HG02885 (cell line): ENCODE measurements around the gene HSPA1L.
A peak's percentile ranks its signal among the peaks of the same experiment; 100 is the strongest.
"Not testable (repeated sequence)": the region's sequence is repeated elsewhere in the genome, so short reads cannot be mapped to it uniquely, and the experiment has no call there.

Experiments used
- ATAC-seq: cut with Tn5 transposase; IDR thresholded peaks from one replicate; pipeline ENCODE4 v1.9.1; 2021; ENCODE audit warnings: mild to moderate bottlenecking; ENCODE audit not compliant: unreplicated experiment, poor library complexity

The HSPA1L gene

GRCh38 chr6:31815025-31815838, at the start of gene HSPA1L, which contains the start of gene HSPA1A:
HSPA1L (minus strand) TSS chr6:31815283; CDS start chr6:31811972, 3,311 bp downstream.
HSPA1A (plus strand) TSS chr6:31815543; CDS start chr6:31815757, 214 bp downstream.
- ATAC-seq: peak; percentile 44

GRCh38 chr6:31864818-31865204, 49.7 kb upstream of the HSPA1L start:
- ATAC-seq: no peak

DNA sequence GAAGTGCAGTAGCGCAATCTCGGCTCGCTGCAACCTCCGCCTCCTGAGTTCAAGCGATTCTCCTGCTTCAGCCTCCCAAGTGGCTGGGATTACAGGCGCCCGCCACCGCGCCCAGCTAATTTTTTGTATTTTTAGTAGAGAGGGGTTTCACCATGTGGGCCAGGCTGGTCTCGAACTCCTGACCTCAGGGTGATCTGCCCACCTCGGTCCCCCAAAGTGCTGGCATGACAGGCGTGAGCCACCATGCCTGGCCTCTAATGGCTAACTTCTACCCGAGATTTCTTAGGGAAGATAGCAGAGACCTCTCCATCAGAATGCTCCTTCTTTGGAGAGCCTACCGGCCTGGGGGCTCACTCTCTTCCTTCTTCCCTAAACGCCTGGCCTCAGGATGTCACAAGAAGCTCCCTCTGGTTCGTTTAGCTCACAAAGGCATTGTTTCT, 49.1 kb upstream of the HSPA1L start:
- not testable (repeated sequence) for ATAC-seq

DNA sequence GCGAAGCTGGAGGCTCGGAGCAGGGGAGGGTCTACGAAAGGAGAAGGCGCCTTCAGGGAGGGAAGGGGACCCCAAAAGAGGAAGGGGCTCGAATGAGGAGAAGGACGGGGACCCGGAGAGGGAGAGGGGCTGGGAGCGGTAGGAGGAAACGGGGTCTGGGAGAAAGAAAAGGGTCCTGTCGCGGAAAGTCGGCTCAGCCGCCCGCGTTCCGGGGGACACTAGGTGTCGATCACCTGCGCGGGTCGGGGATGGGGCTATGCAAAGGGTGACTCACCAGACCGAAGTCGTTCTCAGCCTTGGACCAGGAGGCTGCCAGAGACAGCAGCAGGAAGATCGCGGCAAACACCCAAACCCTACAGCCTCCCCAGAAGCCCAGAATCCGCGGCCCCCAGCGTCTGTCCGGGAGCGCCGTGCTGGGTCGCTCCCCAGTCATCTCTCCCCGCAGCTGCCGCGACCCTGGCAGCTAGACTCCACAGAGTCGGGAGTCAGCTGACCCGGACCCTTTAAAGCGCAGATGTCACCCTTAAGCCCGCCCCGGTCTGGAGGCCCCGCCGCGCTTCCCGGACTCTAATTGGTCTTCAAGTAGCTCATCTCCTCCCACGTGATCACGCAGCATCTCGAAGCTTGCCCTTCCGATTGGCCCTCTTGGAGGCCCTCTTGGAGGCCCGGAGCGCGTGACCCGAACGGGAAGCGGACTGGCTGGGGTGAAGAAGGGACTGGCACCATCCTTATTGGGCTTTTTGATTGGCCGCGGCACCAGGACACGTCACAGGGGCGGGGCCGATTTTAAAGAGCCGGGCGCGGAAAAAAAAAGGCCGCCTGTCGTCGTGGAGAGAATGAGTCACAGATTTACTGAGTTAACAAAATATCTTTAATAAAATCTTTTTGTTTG, 47.5 kb upstream of the HSPA1L start, which contains the start of gene NEU1:
NEU1 (minus strand) TSS at position 478 of the 892 bp plus-strand sequence; CDS start at position 433, 45 bp downstream.
- ATAC-seq: peak; percentile 92

GRCh38 chr6:31861919-31862343, 46.8 kb upstream of the HSPA1L start:
- ATAC-seq: no peak

DNA sequence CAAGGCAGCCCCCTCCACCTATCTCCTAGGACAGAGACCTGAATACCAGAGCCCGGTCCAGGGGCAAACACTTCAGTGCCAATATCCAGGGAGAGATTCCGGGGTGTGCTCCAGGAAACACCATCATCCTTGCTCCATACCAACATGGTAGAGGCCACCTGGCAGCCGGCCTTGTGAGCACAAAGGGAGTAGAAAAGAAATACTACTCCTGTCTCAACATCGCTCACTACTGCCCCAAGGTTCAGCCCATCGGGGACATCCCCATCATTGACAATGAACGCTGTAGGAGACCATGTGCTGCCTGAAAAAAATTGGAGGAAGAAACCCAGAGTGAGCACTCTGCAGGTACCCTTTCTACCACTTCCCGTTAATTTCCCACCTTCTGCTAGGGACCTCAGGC, 46.1 kb upstream of the HSPA1L start:
- ATAC-seq: no peak

DNA sequence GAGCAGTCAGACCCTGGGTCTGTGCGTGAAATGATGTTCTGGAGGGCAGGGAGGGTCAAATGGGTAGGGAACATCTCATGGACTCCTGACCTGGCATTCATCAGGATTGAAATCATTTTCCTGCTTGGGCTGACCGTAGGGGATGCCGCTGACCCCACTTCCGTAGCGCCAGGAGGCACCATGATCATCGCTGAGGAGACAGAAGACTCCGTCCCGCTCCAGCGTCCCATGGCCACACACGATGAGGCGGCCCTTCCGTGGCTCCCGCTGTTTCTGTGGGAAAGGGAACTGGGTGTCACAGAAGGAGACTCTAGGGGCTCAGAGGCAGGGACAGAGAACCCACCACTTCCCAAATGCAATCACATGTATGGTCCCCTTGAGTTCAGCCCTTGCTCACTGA, 45.3 kb upstream of the HSPA1L start:
- no peak for ATAC-seq

- no peak for ATAC-seq
These were observed 44.8 kb upstream of the HSPA1L start for GRCh38 chr6:31859923-31860322.

- no peak for ATAC-seq
These were observed 43.6 kb upstream of the HSPA1L start for GRCh38 chr6:31858707-31859106.

GRCh38 chr6:31857774-31858173, 42.7 kb upstream of the HSPA1L start:
- ATAC-seq: not testable (repeated sequence)

DNA sequence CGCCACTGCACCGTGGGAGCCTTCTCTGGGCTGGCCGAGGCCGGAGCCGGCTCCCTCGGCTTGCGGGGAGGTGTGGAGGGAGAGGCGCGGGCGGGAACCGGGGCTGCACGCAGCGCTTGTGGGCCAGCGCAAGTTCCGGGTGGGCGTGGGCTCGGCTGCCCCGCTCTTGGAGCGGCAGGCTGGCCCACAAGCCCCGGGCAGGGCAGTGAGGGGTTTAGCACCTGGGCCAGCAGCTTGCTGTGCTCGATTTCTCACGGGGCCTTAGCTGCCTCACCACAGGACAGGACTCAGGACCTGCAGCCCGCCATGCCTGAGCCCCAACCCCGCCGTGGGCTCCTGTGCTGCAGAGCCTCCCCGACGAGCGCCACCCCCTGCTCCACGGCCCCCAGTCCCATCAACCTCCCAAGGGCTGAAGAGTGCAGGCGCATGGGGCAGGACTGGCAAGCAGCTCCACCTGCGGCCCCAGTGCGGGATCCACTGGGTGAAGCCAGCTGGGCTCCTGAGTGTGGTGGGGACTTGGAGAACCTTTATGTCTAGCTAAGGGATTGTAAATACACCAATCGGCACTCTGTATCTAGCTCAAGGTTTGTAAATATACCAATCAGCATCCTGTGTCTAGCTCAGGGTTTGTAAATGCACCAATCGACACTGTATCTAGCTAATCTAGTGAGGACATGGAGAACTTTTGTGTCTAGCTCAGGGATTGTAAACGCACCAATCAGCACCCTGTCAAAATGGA, 37.1 kb upstream of the HSPA1L start:
- not testable (repeated sequence) for ATAC-seq

- ATAC-seq: no peak
These were observed 36.4 kb upstream of the HSPA1L start for GRCh38 chr6:31851485-31851832.

DNA sequence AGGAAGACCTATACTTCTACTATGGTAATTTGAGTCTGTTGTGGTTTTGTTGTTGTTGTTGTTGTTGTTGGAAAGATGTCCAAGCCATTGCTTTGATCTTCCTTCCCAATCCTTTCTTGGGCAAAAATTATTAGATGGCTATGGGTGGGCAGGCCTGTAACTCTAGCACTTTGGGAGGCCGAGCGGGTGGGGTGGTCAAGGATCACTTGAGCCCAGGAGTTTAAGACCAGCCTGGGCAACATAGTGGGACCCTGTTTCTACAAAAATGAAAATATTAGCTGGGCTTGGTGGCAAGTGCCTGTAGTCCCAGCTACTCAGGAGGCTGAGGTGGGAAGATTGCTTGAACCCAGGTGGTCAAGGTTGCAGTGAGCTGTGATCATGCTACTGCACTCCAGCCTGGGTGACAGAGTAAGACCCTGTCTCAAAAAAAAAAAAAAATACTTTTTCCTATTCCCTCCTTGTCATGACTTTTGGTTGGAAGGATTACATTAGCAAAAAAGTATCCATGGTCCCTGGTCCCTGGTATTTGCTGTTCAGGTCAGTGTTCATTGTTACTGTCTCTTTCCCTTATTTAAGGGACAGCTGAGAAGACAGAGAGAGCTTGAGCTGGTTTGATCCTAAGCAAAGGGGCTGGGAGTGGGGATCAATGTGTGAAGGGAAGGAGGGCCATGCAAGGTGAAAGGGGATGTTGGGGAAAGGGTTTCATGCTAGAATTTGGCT, 35.8 kb upstream of the HSPA1L start:
- ATAC-seq: no peak

GRCh38 chr6:31847276-31847978, 32.3 kb upstream of the HSPA1L start:
- no peak for ATAC-seq

- no peak for ATAC-seq
These were observed 29.4 kb upstream of the HSPA1L start for GRCh38 chr6:31844507-31844906.

GRCh38 chr6:31842053-31842452, 27.0 kb upstream of the HSPA1L start:
- no peak for ATAC-seq

DNA sequence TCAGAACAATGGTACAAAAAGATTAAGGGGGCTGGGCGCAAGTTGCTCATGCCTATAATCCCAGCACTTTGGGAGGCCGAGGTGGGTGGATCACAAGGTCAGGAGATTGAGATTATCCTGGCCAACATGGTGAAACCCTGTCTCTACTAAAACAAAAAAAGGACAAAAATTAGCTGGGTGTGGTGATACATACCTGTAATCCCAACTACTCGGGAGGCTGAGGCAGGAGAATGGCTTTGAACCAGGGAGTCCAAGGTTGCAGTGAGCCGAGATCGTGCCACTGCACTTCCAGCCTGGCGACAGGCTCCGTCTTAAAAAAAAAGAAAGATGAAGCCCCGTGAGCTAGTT, 24.7 kb upstream of the HSPA1L start:
- ATAC-seq: not testable (repeated sequence)

DNA sequence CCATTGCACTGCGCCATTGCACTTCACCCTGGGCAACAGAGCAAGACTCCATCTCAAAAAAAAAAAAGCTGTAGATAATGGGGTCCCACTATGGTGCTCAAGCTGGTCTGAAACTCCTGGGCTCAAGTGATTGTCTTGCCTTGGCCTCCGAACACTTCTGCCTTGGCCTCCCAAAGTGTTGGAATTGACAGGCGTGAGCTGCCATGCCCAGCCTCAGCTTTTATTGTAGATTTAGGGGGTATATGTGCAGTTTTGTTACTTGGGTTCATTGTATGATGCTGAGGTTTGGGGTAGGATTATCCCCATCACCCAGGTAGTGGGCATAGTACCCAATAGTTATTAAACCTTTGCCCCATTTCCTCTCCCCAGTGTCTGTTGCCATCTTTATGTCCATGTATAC, 23.9 kb upstream of the HSPA1L start:
- no peak for ATAC-seq

DNA sequence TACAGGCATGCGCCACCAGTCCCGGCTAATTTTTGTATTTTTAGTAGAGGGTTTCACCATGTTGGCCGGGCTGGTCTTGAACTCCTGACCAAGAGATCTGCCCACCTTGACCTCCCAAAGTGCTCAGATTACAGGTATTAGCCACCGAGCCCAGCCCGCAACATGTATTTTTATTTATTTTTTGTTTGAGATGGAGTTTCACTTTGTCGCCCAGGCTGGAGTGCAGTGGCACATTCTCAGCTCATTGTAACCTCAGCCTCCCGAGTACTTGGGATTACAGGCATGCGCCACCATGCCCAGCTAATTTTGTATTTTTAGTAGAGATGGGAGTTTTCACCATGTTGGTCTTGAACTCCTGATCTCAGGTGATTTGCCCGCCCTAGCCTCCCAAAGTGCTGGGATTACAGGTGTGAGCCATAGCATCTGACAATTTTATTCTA, 23.1 kb upstream of the HSPA1L start:
- not testable (repeated sequence) for ATAC-seq
